ENCODE data around the gene SLC19A2.

DNA sequence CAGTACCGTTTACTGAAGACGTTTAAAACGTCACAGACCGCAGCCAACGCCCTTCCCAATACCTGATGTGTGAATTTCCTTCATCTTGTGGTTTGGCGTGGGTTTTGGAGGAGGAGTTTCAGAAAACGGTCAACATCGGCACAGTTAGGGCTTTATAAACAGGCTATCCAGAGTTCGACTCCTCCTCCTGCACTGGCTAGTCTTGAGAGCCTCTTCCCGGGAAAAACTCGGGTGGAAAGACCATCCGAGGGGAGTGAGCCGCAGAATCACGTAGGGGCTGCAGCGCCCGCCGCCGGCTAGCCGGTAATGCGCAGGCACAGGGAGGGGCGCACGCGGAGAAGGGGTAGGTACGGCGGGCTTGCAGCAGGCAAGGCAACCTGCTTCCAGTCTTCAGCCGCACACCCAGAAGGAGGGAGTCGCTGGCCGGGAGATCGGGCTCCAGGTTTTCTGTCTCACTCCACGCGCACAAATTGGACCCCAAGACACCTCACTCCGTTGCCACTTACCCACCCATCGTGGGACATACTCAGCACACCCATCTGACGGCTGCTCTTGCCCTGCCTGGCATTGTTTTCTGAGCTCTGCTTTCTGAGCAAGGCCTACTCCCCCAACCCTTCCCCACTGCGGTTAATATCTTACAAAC is 25.4 kb downstream of the SLC19A2 start:
- TF ChIP-seq EP300 (IDR thresholded peaks at IDR 0.05) (no peak), POLR2AphosphoS5 (IDR thresholded peaks at IDR 0.05) (no peak), POLR2A (IDR thresholded peaks at IDR 0.05) (no peak)
- TF ChIP-seq, protein P1, sequence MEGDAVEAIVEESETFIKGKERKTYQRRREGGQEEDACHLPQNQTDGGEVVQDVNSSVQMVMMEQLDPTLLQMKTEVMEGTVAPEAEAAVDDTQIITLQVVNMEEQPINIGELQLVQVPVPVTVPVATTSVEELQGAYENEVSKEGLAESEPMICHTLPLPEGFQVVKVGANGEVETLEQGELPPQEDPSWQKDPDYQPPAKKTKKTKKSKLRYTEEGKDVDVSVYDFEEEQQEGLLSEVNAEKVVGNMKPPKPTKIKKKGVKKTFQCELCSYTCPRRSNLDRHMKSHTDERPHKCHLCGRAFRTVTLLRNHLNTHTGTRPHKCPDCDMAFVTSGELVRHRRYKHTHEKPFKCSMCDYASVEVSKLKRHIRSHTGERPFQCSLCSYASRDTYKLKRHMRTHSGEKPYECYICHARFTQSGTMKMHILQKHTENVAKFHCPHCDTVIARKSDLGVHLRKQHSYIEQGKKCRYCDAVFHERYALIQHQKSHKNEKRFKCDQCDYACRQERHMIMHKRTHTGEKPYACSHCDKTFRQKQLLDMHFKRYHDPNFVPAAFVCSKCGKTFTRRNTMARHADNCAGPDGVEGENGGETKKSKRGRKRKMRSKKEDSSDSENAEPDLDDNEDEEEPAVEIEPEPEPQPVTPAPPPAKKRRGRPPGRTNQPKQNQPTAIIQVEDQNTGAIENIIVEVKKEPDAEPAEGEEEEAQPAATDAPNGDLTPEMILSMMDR (IDR thresholded peaks at IDR 0.05), result no peak

All from stomach (tissue), 4 donors.